PFSK-1 (cell line): ENCODE data around the gene DDB1.

Source experiments
- FOXP2 ChIP-seq: optimal IDR thresholded peaks from 2 replicates; pipeline ENCODE3; 2011; ENCODE audit warnings: borderline replicate concordance, control low read depth, inconsistent platforms; ENCODE audit not compliant: insufficient read depth; ENCODE audit errors: extremely low read length, extremely low read depth
- POLR2AphosphoS5 ChIP-seq: IDR thresholded peaks from 2 replicates; pipeline ENCODE4 v1.6.1; 2012; ENCODE audit warnings: low read depth, mild to moderate bottlenecking, control low read depth, low read length, moderate library complexity
- REST ChIP-seq, 2 experiments: IDR thresholded peaks; 2 replicates each; pipeline versions ENCODE4 v1.6.1 to v1.8.0; 2011 to 2012; ENCODE audit warnings: low read depth in 2 of 2, low read length in 2 of 2, control low read depth in 1 of 2, inconsistent platforms in 1 of 2, mild to moderate bottlenecking in 1 of 2, moderate library complexity in 1 of 2; ENCODE audit not compliant: insufficient read depth in 1 of 2
- TAF1 ChIP-seq: IDR thresholded peaks from 2 replicates; pipeline ENCODE4 v1.6.1; 2012; ENCODE audit warnings: low read length, control low read depth, borderline replicate concordance; ENCODE audit not compliant: insufficient read depth

- TF ChIP-seq POLR2AphosphoS5: no peak
- no peak for TF ChIP-seq REST (IDR thresholded peaks at IDR 0.05; ENCODE audit: insufficient read depth in 1 of 2, low read depth in 2 of 2, low read length in 2 of 2)
- no peak for TF ChIP-seq TAF1
- no peak for TF ChIP-seq FOXP2
Measured at GRCh38 chr11:61328351-61328750, 4.6 kb downstream of the DDB1 start.
